CD4-positive, alpha-beta T cell (primary cell): Measurements from ENCODE around the gene CAP2. TPM values are rescaled to one million over a fixed set of nuclear protein-coding genes. Genes with fewer than 3 reads are reported as not detected.

ENCODE experiments used
- ATAC-seq: fragments of 200-7000 bp; cut with Tn5 transposase; one replicate; pipeline ENCODE4 v1.10.0; 2022; ENCODE audit warnings: mild to moderate bottlenecking; ENCODE audit not compliant: poor library complexity
- CTCF ChIA-PET: fragments of 350-600 bp; sonication (Branson Sonifier 250); formaldehyde crosslinking; loops from one replicate; lab custom pipeline; 2021; ENCODE audit warnings: antibody characterized with exemption, inconsistent platforms; lab: Charles Lee
- POLR2A ChIA-PET: fragments of 350-600 bp; sonication (Branson Sonifier 250); formaldehyde crosslinking; loops from one replicate; lab custom pipeline; 2021; ENCODE audit warnings: antibody characterized with exemption, inconsistent platforms; lab: Charles Lee
- DNase-seq, 14 experiments: peaks; one replicate each; pipeline ENCODE4 v3.0.0-alpha.2; 2013 to 2020; ENCODE audit warnings: mixed read lengths in 2 of 14
- H3K27ac ChIP-seq, 2 donors: one replicate each; pipeline versions ENCODE4 v1.5.1 to v1.7.0; 2013; ENCODE audit warnings: low read length in 2 of 2, low read depth in 1 of 2, mild to moderate bottlenecking in 1 of 2
- H3K27me3 ChIP-seq, 2 experiments: 1 replicate in 1 of 2; 2 replicates in 1 of 2; pipeline versions ENCODE4 v1.6.1 to v1.7.0; 2013; ENCODE audit warnings: low read length in 2 of 2, control low read depth in 1 of 2, mild to moderate bottlenecking in 1 of 2, moderate library complexity in 1 of 2; ENCODE audit not compliant: insufficient read depth in 2 of 2, control insufficient read depth in 1 of 2
- H3K36me3 ChIP-seq: one replicate; pipeline ENCODE4 v1.6.1; 2013; ENCODE audit warnings: low read length, control low read depth; ENCODE audit not compliant: insufficient read depth
- H3K4me1 ChIP-seq: one replicate; pipeline ENCODE4 v1.6.1; 2013; ENCODE audit warnings: low read length, control low read depth; ENCODE audit not compliant: insufficient read depth
- H3K4me3 ChIP-seq: one replicate; pipeline ENCODE4 v1.5.1; 2013; ENCODE audit warnings: mild to moderate bottlenecking, low read length, moderate library complexity
- H3K9me3 ChIP-seq, 2 experiments: 1 replicate in 1 of 2; 2 replicates in 1 of 2; pipeline versions ENCODE4 v1.6.1 to v1.7.0; 2013; ENCODE audit warnings: low read length in 2 of 2, mild to moderate bottlenecking in 2 of 2, control low read depth in 1 of 2, moderate library complexity in 1 of 2; ENCODE audit not compliant: control insufficient read depth in 1 of 2, insufficient read depth in 1 of 2
- H3K27ac Mint-ChIP-seq: one replicate; pipeline ENCODE4 v1.8.0; 2020; ENCODE audit warnings: mixed read lengths
- H3K27me3 Mint-ChIP-seq: one replicate; pipeline ENCODE4 v1.8.0; 2021; ENCODE audit warnings: mixed read lengths
- H3K36me3 Mint-ChIP-seq: one replicate; pipeline ENCODE4 v1.8.0; 2021; ENCODE audit warnings: low read depth, mixed read lengths
- H3K4me1 Mint-ChIP-seq: one replicate; pipeline ENCODE4 v1.8.0; 2021; ENCODE audit warnings: low read depth, mixed read lengths
- H3K4me3 Mint-ChIP-seq: one replicate; pipeline ENCODE4 v1.8.0; 2020; ENCODE audit warnings: mild to moderate bottlenecking, mixed read lengths
- H3K9me3 Mint-ChIP-seq: one replicate; pipeline ENCODE4 v1.8.0; 2020; ENCODE audit warnings: mixed read lengths
- intact Hi-C, 2 experiments: fragments of 100-400 bp; cut with DNase I in 1 of 2; cut with micrococcal nuclease in 1 of 2; formaldehyde crosslinking; loops; one replicate each; pipeline versions ENCODE4 v1.15.1 to v1.9.0; 2023 to 2025; cut with DNase I, micrococcal nuclease
- total RNA-seq, 174 experiments: library from RNA in 2 of 174; stranded (reverse) in 2 of 174; gene quantifications; one replicate each; pipeline ENCODE4 v1.2.3 and lab custom pipeline; 2021 to 2026
- TF ChIP-seq, protein P1 (sequence below): fragments of 200-600 bp; IDR thresholded peaks from one replicate; pipeline ENCODE4 v1.8.0; 2022; ENCODE audit warnings: antibody characterized with exemption, mild to moderate bottlenecking

Gene CAP2
- total RNA-seq, 2 experiments from 2014 or later = not detected

GRCh38 chr6:17562636-17563035, 169.2 kb downstream of the CAP2 start:
- intact Hi-C loops = no loop called here
- no peak overlapping the region for H3K4me3 Mint-ChIP-seq
- Histone ChIP-seq H3K4me1 (no peaks in the 10 kb centered on the region), H3K9me3 (peaks cover 0 to 4% of the 10 kb centered on the region in 2 experiments), H3K36me3 (no peaks in the 10 kb centered on the region), H3K4me3 (no peak overlapping the region), H3K27me3 (no peaks in the 10 kb centered on the region), H3K27ac (no peak overlapping the region)
- DNase-seq = no peak
- H3K27ac Mint-ChIP-seq = no peak overlapping the region
- TF ChIP-seq, protein P1, sequence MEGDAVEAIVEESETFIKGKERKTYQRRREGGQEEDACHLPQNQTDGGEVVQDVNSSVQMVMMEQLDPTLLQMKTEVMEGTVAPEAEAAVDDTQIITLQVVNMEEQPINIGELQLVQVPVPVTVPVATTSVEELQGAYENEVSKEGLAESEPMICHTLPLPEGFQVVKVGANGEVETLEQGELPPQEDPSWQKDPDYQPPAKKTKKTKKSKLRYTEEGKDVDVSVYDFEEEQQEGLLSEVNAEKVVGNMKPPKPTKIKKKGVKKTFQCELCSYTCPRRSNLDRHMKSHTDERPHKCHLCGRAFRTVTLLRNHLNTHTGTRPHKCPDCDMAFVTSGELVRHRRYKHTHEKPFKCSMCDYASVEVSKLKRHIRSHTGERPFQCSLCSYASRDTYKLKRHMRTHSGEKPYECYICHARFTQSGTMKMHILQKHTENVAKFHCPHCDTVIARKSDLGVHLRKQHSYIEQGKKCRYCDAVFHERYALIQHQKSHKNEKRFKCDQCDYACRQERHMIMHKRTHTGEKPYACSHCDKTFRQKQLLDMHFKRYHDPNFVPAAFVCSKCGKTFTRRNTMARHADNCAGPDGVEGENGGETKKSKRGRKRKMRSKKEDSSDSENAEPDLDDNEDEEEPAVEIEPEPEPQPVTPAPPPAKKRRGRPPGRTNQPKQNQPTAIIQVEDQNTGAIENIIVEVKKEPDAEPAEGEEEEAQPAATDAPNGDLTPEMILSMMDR = no peak
- H3K9me3 Mint-ChIP-seq = peaks cover 6% of the 10 kb centered on the region
- ATAC-seq = no peak
- H3K27me3 Mint-ChIP-seq = no peaks in the 10 kb centered on the region
- H3K4me1 Mint-ChIP-seq = no peaks in the 10 kb centered on the region
- no peaks in the 10 kb centered on the region for H3K36me3 Mint-ChIP-seq
- POLR2A ChIA-PET = no interaction called here
- CTCF ChIA-PET = no interaction called here

DNA sequence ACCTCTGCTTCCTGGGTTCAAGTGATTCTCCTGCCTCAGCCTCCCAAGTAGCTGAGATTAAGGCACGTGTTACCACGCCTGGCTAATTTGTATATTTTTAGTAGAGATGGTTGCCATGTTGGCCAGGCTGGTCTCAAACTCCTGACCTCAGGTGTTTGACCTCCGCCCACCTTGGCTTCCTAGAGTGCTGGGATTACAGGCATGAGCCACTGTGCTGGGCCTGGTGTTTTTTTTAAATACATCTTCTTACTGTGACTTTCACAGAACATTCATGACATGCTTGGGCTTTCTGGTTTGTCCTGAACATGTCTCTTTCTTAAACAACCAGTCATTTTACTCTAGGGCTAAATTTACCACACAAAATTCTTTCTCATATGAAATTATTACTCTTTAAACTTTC, 172.0 kb downstream of the CAP2 start:
- no peak overlapping the region for H3K4me3 ChIP-seq
- no peaks in the 10 kb centered on the region for H3K36me3 ChIP-seq
- no peak for DNase-seq
- peaks cover 14% of the 10 kb centered on the region for H3K27me3 Mint-ChIP-seq
- H3K36me3 Mint-ChIP-seq = no peaks in the 10 kb centered on the region
- intact Hi-C loops = no loop called here
- ChIA-PET CTCF (no interaction called here), POLR2A (no interaction called here)
- no peaks in the 10 kb centered on the region for H3K4me1 Mint-ChIP-seq
- H3K27me3 ChIP-seq = no peaks in the 10 kb centered on the region
- no peak overlapping the region for H3K27ac Mint-ChIP-seq
- H3K4me3 Mint-ChIP-seq = no peak overlapping the region
- peaks cover 6% of the 10 kb centered on the region for H3K9me3 Mint-ChIP-seq
- peaks cover 0 to 4% of the 10 kb centered on the region in 2 experiments for H3K9me3 ChIP-seq
- TF ChIP-seq, protein P1 = no peak
- H3K4me1 ChIP-seq = no peaks in the 10 kb centered on the region
- no peak overlapping the region for H3K27ac ChIP-seq
- no peak for ATAC-seq

- ChIA-PET POLR2A (no interaction called here), CTCF (interaction anchor here (0.6 kb wide), 1 partner anchor 57 kb away, joined by 3 read pairs; no protein-coding TSS in a partner anchor)
- DNase-seq = no peak
- no peaks in the 10 kb centered on the region for H3K9me3 Mint-ChIP-seq
- no peak overlapping the region for H3K4me3 ChIP-seq
- H3K27ac ChIP-seq = no peak overlapping the region
- H3K4me1 Mint-ChIP-seq = no peaks in the 10 kb centered on the region
- peaks cover 0 to 6% of the 10 kb centered on the region in 2 experiments for H3K27me3 ChIP-seq
- H3K9me3 ChIP-seq = peaks cover 8 to 10% of the 10 kb centered on the region in 2 experiments
- H3K36me3 ChIP-seq = no peaks in the 10 kb centered on the region
- no peak overlapping the region for H3K4me3 Mint-ChIP-seq
- H3K27me3 Mint-ChIP-seq = peaks cover 42% of the 10 kb centered on the region
- ATAC-seq = no peak
- intact Hi-C loops = no loop called here
- no peaks in the 10 kb centered on the region for H3K4me1 ChIP-seq
- H3K36me3 Mint-ChIP-seq = no peaks in the 10 kb centered on the region
- H3K27ac Mint-ChIP-seq = no peak overlapping the region
- TF ChIP-seq, protein P1 = no peak
These were observed 181.6 kb downstream of the CAP2 start for GRCh38 chr6:17574866-17575560.
